Measurements from ENCODE around the gene NKD1. TPM values are rescaled to one million over a fixed set of nuclear protein-coding genes. Genes with fewer than 3 reads are reported as not detected.
A peak's percentile ranks its signal among the peaks of the same experiment; 100 is the strongest.

NKD1 gene
- total and polyA plus RNA-seq, 8 donors: 12.5 to 46.9 (median 37.9) TPM

GRCh38 chr16:50692999-50693781 lies 145.0 kb downstream of the NKD1 start, which contains the start of gene NOD2:
Gene NOD2 (plus strand): TSS chr16:50693606. CDS start chr16:50699496, 5,890 bp downstream.
- H3K4me1 ChIP-seq: peaks cover 23 to 56% of the 10 kb centered on the region in 2 donors
- no peaks in the 10 kb centered on the region for H3K27me3 ChIP-seq
- ATAC-seq (peak; percentile 60), DNase-seq (peak in 3 of 4 donors; percentile 21 to 92 (median 52))
- no peaks in the 10 kb centered on the region for H3K36me3 ChIP-seq
- no peak for TF ChIP-seq CTCF (IDR thresholded peaks at IDR 0.05)
- H3K9me3 ChIP-seq: no peaks in the 10 kb centered on the region
- peak within 1 kb of the TSS in 1 of 2 donors; percentile 63 for H3K27ac ChIP-seq
- H3K4me3 ChIP-seq: peak within 1 kb of the TSS; percentile 28 to 57
- intact Hi-C loops (cut with DNase I): no loop called here

- Histone ChIP-seq H3K36me3 (no peaks in the 10 kb centered on the region), H3K4me3 (peak overlapping the region in 1 of 2 donors; percentile 57), H3K27ac (peak overlapping the region in 1 of 2 donors; percentile 63), H3K27me3 (no peaks in the 10 kb centered on the region), H3K9me3 (no peaks in the 10 kb centered on the region), H3K4me1 (peaks cover 27 to 62% of the 10 kb centered on the region in 2 donors)
- intact Hi-C loops (cut with DNase I): no loop called here
- TF ChIP-seq CTCF (IDR thresholded peaks at IDR 0.05): no peak
- ATAC-seq (no peak), DNase-seq (no peak)
These were observed 146.0 kb downstream of the NKD1 start for GRCh38 chr16:50694206-50694605.

- ATAC-seq (peak; percentile 43), DNase-seq (peak in 1 of 4 donors; percentile 78)
- TF ChIP-seq CTCF (IDR thresholded peaks at IDR 0.05): no peak
- H3K27me3 ChIP-seq: no peaks in the 10 kb centered on the region
- H3K27ac ChIP-seq: peak overlapping the region; percentile 75 to 81
- H3K4me1 ChIP-seq: peaks cover 27 to 73% of the 10 kb centered on the region in 2 donors
- H3K9me3 ChIP-seq: no peaks in the 10 kb centered on the region
- peak overlapping the region in 1 of 2 donors; percentile 57 for H3K4me3 ChIP-seq
- H3K36me3 ChIP-seq: no peaks in the 10 kb centered on the region
- intact Hi-C loops (cut with DNase I): no loop called here
These were observed 147.1 kb downstream of the NKD1 start for GRCh38 chr16:50695017-50696000.

DNA sequence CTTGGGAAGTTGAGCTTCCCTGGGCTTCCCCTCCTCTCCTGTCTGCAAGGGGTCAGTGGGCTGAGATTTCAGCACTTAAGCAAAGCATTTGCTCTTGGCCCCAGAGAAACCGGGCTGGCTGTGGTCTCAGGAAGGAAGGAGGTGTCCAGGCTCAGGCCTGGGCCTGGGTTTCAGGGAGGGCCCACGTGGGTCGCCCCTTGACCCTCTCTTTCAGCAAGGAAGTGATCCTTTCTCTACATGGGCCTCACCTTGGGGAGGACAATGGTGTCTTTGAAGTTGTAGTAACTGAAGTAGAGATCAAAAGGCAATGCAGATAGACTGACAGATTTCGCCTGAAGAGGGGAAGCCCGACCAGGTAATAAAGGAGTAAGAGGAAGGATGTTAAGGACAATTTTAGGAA lies 147.9 kb downstream of the NKD1 start:
- DNase-seq (no peak), ATAC-seq (no peak)
- TF ChIP-seq CTCF (IDR thresholded peaks at IDR 0.05): no peak
- peaks cover 27 to 75% of the 10 kb centered on the region in 2 donors for H3K4me1 ChIP-seq
- no peaks in the 10 kb centered on the region for H3K36me3 ChIP-seq
- intact Hi-C loops (cut with DNase I): no loop called here
- H3K4me3 ChIP-seq: peak overlapping the region in 1 of 2 donors; percentile 11
- H3K27ac ChIP-seq: peak overlapping the region; percentile 75 to 81
- no peaks in the 10 kb centered on the region for H3K27me3 ChIP-seq
- H3K9me3 ChIP-seq: no peaks in the 10 kb centered on the region
